OCI-LY1 (cell line): ENCODE data around the gene AGL.
"Not testable (repeated sequence)": the region's sequence is repeated elsewhere in the genome, so short reads cannot be mapped to it uniquely, and the experiment has no call there.

Experiments
- CTCF ChIP-seq: fragments of 200-600 bp; sonication (generic), shearing (Covaris generic); IDR thresholded peaks from 2 replicates; pipeline ENCODE4 v1.5.1; 2017; ENCODE audit warnings: mild to moderate bottlenecking, antibody characterized with exemption, low read length, moderate library complexity, mixed read lengths
- EZH2 ChIP-seq: fragments of 200-600 bp; sonication (generic), shearing (Covaris generic); IDR thresholded peaks from 2 replicates; pipeline ENCODE4 v1.8.0; 2017; ENCODE audit warnings: borderline replicate concordance, mixed run types, mild to moderate bottlenecking, antibody characterized with exemption, low read length, moderate library complexity, mixed read lengths

- TF ChIP-seq CTCF, EZH2: not testable (repeated sequence)
Measured at GRCh38 chr1:99836171-99837103, 13.7 kb upstream of the AGL start.
